GM21786 (cell line): ENCODE measurements around the gene KIR2DL3.

Source experiments
- ATAC-seq: cut with Tn5 transposase; IDR thresholded peaks from one replicate; pipeline ENCODE4 v1.9.1; 2021; ENCODE audit not compliant: unreplicated experiment

KIR2DL3 gene

GRCh38 chr19:54790711-54791110 lies 52.4 kb downstream of the KIR2DL3 start:
- no peak for ATAC-seq

- ATAC-seq, result no peak
Observed at GRCh38 chr19:54791476-54791875, 53.2 kb downstream of the KIR2DL3 start.

GRCh38 chr19:54792814-54793213 lies 54.5 kb downstream of the KIR2DL3 start:
- ATAC-seq, result no peak

- ATAC-seq, result no peak
Observed at GRCh38 chr19:54795758-54796157, 57.4 kb downstream of the KIR2DL3 start.
